ENCODE data around the gene PLEKHA1.

Gene PLEKHA1

DNA sequence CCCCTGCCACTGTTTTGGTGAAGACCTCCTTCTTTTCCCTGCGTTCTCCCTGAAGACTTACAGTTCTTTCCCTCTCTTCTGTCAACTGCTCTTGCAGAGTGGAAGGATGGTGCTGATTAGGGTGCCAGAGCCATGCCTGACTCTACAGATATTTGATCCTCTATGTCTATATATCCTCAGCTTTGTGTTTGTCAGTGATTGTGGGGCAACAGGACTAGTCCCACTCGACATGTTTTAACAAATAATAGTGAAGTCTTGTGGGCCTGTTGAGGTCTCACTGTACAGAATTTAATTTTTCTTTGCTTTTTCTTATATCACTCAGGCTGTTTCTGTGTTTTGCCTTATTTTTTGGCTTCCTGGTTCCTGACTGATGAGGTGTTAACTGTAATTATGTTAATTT lies 5.0 kb downstream of the PLEKHA1 start:
- no peak for DNase-seq

DNA sequence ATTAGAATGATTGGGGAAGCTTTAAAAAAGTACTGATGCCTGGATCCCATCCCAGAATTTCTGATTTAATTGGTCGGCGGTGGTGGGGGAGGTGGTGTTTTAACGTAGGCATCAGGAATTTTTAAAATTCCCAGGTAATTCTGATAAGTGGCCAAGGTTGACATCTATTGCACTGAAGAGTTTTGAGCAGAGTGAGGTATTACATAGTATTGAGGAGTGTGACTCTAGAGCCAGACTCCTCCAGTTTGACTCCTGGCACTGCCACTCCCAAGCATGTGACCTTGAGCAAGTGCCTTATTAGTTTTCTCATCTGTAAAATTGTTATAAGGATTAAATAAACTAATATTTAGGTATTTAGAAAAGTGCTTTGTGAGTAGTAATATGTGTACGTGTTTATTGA lies 6.2 kb downstream of the PLEKHA1 start:
- no peak for DNase-seq

- no peak for DNase-seq
Observed at GRCh38 chr10:122381680-122382079, 7.2 kb downstream of the PLEKHA1 start.

GRCh38 chr10:122386514-122386913 lies 12.0 kb downstream of the PLEKHA1 start:
- no peak for DNase-seq

- no peak for DNase-seq
Observed at GRCh38 chr10:122387572-122387971, 13.1 kb downstream of the PLEKHA1 start.

DNA sequence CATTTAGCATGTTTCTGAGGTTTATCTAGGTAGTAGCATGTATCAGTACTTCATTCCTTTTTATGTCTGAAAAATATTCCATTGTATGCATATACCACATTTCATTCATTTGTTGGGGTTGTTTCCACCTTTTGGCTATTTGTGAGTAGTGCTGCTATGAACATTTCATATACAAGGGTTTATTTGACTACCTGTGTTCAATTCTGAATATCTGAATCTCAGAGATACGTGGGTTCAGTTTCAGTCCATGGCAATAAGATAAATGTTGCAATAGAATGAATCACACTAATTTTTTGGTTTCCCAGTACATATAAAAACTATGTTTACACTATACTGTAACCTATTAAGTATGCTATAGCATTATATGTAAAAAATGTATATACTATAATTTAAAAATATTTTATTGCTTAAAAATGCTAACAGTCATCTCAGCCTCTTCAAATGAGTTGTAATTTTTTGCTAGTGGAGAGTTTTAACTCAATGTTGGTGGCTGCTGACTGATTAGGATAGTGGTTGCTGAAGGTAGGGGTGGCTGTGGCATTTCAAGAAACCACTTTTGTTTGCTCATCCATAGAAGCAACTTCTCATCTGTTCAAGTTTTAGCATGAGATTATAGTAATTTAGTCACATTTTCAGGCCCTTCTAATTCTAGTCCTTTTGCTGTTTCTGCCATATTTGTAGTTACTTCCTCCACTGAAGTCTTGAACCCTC lies 13.9 kb downstream of the PLEKHA1 start:
- DNase-seq: no peak

- no peak for DNase-seq
Observed at GRCh38 chr10:122390271-122390670, 15.8 kb downstream of the PLEKHA1 start.

DNA sequence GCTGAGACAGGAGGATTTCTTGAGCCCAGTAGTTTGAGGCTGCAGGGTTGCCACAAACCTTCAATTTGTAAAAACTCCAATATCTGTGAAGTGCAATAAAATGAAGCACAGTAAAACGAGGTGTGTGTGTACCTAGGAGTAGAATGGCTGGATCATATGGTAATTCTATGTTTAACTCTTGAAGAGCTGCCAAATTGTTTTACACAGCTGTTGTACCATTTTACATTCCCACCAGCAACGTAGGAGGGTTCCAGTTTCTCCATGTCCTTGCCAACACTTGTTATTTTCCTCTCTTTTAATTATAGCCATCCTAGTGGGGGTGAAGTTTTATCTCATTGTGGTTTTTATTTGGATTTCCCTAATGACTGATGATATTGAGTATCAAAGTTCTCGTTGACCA lies 16.2 kb downstream of the PLEKHA1 start:
- DNase-seq: no peak

- DNase-seq: no peak
Observed at GRCh38 chr10:122391875-122392274, 17.4 kb downstream of the PLEKHA1 start.

GRCh38 chr10:122392835-122393234 lies 18.3 kb downstream of the PLEKHA1 start:
- DNase-seq: no peak

- no peak for DNase-seq
Observed at GRCh38 chr10:122393288-122393687, 18.8 kb downstream of the PLEKHA1 start.

- DNase-seq: no peak
Observed at GRCh38 chr10:122402548-122403131, 28.1 kb downstream of the PLEKHA1 start.

GRCh38 chr10:122404576-122404975 lies 30.1 kb downstream of the PLEKHA1 start:
- no peak for DNase-seq

DNA sequence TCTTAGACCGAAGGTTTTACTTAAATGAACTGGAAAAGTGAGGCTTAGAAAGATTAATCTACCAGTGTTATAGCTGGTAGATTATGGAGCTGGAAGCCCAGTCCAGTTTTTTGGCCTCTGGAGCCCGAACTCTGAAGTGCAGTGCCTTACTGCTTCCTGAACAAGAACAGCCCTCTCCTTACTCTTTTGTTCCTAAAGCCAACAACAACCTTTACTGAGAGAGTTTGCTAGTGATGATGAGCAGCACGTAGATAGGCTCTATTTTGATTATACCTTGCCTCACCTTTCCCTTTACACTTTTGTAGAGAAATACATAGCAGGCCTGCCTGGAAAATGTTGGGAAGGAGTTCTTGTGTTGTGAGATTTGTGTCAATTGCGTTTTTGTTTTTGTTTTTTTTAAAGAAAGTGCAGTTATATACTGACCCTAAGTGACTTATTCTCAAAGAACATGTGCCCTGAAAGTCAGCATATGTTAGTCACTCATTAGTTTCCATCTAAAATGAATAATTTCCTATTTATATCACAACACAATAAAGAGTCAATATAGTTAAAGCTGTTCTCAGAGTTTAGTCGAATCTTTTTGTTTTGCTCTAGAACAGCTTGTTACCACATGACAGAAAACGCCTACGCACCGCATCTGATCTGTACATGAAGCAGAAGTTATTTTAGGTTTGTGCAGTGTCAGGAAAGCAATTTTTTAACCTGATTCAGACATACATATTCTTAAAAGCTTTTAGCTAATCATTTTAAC lies 33.0 kb downstream of the PLEKHA1 start:
- DNase-seq: no peak

DNA sequence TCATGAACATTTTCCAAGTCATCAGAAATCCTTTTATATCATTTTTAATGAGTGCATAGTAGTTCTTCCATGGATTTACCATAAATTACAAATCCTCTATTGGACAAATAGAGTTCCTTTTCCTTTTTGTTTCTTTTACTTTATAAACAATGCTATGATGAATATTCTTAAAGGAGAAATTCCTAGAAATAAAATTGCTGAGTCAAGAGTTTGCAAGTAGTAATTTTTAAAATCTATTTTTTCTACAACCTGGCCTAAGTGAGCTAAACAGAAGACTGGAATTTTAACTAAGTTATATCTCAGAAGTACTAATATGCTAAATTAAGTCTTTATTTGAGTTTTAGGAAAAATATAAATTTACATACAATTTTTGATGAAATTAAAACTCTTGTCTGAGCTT lies 38.8 kb downstream of the PLEKHA1 start:
- no peak for DNase-seq

GRCh38 chr10:122417667-122418066 lies 43.2 kb downstream of the PLEKHA1 start:
- no peak for DNase-seq

DNA sequence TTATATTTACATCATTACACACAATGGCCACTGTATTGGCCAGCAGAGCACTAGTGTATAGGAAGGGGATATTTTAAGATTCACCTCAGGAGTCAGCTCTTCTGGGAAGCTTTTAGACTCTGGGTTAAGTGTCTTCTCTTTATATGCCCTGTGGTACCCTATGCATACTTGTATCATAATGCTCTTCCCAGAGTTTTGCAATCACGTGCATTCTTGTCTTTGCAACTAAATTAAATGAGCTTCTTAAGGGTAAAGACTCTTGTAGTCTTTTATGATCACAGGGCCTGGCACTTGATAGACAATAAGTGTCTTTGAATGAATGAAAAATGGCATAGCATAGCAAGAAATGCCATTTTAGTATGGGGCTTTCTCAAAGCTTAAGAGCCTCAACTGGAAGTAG lies 44.5 kb downstream of the PLEKHA1 start:
- DNase-seq: no peak

DNA sequence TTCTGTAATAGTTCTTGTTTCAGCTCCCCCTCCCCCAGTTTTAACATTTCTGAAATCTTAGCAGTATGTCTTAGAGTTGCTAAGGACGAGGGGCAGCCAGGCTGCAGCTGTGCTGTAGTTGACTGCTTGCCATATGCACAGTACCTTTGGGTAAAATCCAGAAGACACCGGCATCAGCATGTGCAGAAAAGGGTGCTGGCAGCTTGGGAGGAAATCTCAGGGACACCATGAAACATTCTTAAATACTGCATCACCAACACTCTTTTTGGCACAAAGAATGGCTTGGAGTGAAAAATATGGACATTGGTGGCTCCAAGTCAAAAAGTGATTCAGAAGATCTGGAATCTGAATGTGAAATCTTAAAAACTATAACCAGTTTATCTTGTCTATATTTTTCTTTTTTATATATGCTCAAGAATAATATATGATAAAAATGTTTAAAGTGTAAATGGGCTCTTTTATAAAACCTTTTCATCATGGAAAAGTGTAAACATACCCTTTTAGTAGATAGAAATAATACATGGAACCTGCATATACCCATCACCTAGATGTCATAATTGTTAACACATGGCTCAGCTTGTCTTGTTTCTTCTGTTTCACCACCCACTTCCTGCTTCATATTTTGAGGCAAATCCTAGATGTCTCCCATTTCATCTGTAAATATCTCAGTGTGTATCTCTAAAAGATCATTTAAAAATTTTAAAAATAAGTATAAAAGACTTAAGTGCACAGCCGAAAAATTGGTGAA lies 45.5 kb downstream of the PLEKHA1 start:
- DNase-seq: no peak

- DNase-seq: no peak
Observed at GRCh38 chr10:122420624-122421007, 46.1 kb downstream of the PLEKHA1 start.

- no peak for DNase-seq
Observed at GRCh38 chr10:122421054-122421625, 46.6 kb downstream of the PLEKHA1 start.

DNA sequence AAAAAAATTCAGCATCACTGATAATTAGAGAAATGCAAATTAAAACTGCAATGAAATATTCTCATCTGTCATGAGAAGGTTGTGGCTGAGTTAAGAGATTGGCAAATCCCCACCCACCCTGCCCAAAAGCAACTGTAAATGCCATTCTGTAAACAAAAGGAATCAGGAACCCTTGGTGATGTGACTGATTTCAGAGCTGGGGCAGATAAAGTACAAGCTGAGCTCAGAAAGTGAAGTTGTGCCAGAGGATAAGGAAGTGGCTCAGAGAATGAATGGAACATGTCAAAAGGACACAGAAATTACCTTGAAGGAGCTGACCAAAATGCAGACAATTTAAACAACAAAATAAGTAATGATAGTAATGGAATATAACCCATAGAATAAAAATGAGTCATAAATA lies 47.2 kb downstream of the PLEKHA1 start:
- DNase-seq: no peak

GRCh38 chr10:122422266-122422989 lies 47.9 kb downstream of the PLEKHA1 start:
- no peak for DNase-seq
